Measurements from ENCODE around the gene FGD3.

The FGD3 gene

GRCh38 chr9:93082841-93083411 is 135.6 kb downstream of the FGD3 start:
- no peak for DNase-seq

- DNase-seq, result no peak
These were observed 136.5 kb downstream of the FGD3 start for GRCh38 chr9:93083592-93084470.

- no peak for DNase-seq
These were observed 137.2 kb downstream of the FGD3 start for GRCh38 chr9:93084471-93084881.

GRCh38 chr9:93085676-93086075 is 138.4 kb downstream of the FGD3 start:
- DNase-seq, result no peak
